Heart right ventricle (tissue), 16 donors: ENCODE data around the gene DNAH6. TPM values are rescaled to one million over a fixed set of nuclear protein-coding genes. Genes with fewer than 3 reads are reported as not detected.
A peak's percentile ranks its signal among the peaks of the same experiment; 100 is the strongest.

ENCODE experiments used
- ATAC-seq, 8 donors: fragments of 200-7000 bp; cut with Tn5 transposase; one replicate each; pipeline ENCODE4 v1.9.1; 2020; ENCODE audit warnings: mild to moderate bottlenecking in 8 of 8, moderate library complexity in 8 of 8, moderate number of reproducible peaks in 1 of 8
- DNase-seq, 2 donors: peaks; one replicate each; pipeline ENCODE4 v3.0.0-alpha.2; 2020
- H3K27ac ChIP-seq, 10 donors: fragments of 200-600 bp; sonication (generic) in 2 of 10; one replicate each; pipeline versions ENCODE4 v1.5.0 to v1.8.0; 2020 to 2022; ENCODE audit warnings: mild to moderate bottlenecking in 3 of 10
- H3K27me3 ChIP-seq, 7 donors: fragments of 200-600 bp; one replicate each; pipeline ENCODE4 v1.8.0; 2021 to 2022; ENCODE audit warnings: mild to moderate bottlenecking in 2 of 7
- H3K36me3 ChIP-seq, 9 donors: fragments of 200-600 bp; sonication (generic) in 1 of 9; one replicate each; pipeline versions ENCODE4 v1.5.0 to v1.8.0; 2020 to 2022; ENCODE audit warnings: mild to moderate bottlenecking in 2 of 9
- H3K4me1 ChIP-seq, 9 donors: fragments of 200-600 bp; sonication (generic) in 1 of 9; one replicate each; pipeline versions ENCODE4 v1.5.0 to v1.8.0; 2020 to 2022; ENCODE audit warnings: mild to moderate bottlenecking in 4 of 9
- H3K4me3 ChIP-seq, 10 donors: fragments of 200-600 bp; sonication (generic) in 2 of 10; one replicate each; pipeline versions ENCODE4 v1.5.0 to v1.8.0; 2020 to 2022; ENCODE audit warnings: mild to moderate bottlenecking in 7 of 10, moderate library complexity in 2 of 10
- H3K9me3 ChIP-seq, 11 donors: fragments of 200-600 bp in 10 of 11; sonication (generic) in 2 of 11; one replicate each; pipeline versions ENCODE4 v1.5.0 to v1.8.0; 2013 to 2022; ENCODE audit warnings: mild to moderate bottlenecking in 2 of 11, control low read depth in 1 of 11, moderate library complexity in 1 of 11
- WGBS, 2 donors: extraction: QIAGEN DNeasy Blood & Tissue Kit; methylation state at CpG; one replicate each; pipeline ENCODE4 v1.1.7; 2013; ENCODE audit warnings: inconsistent platforms in 1 of 2; 5-methylcytosine and 5-hydroxymethylcytosine counted together
- intact Hi-C, 10 donors: fragments of 100-400 bp; cut with DNase I; formaldehyde crosslinking; loops; one replicate each; pipeline versions ENCODE4 v1.11.1 to v1.14.2; 2022
- polyA plus RNA-seq, 2 donors: library from polyadenylated mRNA; stranded (reverse); fragments of 200-250 nt; gene quantifications; one replicate each; pipeline ENCODE4 v1.2.3, GENCODE V29; 2013
- total RNA-seq, 10 donors: library from RNA; stranded (reverse); fragmentation: NEBNext Ultra II Directional in 3 of 10; extraction: Animal tissue kit (Norgen Biotek cat#: 25700) in 3 of 10; gene quantifications; one replicate each; pipeline versions ENCODE4 v1.2.1 to v1.2.4, GENCODE V29; 2021 to 2023
- TF ChIP-seq, protein P1 (sequence below), 9 donors: fragments of 200-600 bp; sonication (generic) in 2 of 9; IDR thresholded peaks; one replicate each; pipeline versions ENCODE4 v1.5.0 to v1.8.0; 2021 to 2022; ENCODE audit warnings: antibody characterized with exemption in 9 of 9, mild to moderate bottlenecking in 5 of 9, moderate library complexity in 1 of 9
- donor health status: Arrhythmogenic right ventricular cardiomyopathy.
- donor health status: ischemic (EF 13 %, LVEDD 7.1; RV severe dilation, severe dysfunction).
- donor health status: healthy with polysubstance abuse.
- donor health status: DM: no; HTN: yes; CAD: no.
- donor health status: DM: no; HTN: no; CAD: no.
- donor health status: ischemic (EF 25% LVEDD 6.9; RV normal size, moderate dysfunction).
- donor health status: ischemic (EF 25% LVEDD 5.7; RV mildly dilated, moderate dysfunction).
- donor health status: healthy.
- donor health status: DM: yes; HTN: yes; CAD: no.
- donor health status: Ischemic cardiomyopathy.
- donor health status: ischemic (EF 35%, LVEDD 5.7; RV mildly dilated, moderate dysfunction).
- donor health status: nonischemic (EF 11% LVEDD 7.7; RV severe dilation, severe dysfunction).
- donor health status: DM: yes; HTN: yes; CAD: no.
- donor health status: PGD.
- donor health status: ischemic (EF 29% LVEDD 5.4; RV normal size, mild dysfunction).
- donor health status: nonischemic (EF 23%, LVEDD 6.1; RV moderate dilation, normal function).

DNAH6 gene
- total and polyA plus RNA-seq, 12 donors = 0.03 to 0.49 (median 0.23) TPM; not detected in 1

DNA sequence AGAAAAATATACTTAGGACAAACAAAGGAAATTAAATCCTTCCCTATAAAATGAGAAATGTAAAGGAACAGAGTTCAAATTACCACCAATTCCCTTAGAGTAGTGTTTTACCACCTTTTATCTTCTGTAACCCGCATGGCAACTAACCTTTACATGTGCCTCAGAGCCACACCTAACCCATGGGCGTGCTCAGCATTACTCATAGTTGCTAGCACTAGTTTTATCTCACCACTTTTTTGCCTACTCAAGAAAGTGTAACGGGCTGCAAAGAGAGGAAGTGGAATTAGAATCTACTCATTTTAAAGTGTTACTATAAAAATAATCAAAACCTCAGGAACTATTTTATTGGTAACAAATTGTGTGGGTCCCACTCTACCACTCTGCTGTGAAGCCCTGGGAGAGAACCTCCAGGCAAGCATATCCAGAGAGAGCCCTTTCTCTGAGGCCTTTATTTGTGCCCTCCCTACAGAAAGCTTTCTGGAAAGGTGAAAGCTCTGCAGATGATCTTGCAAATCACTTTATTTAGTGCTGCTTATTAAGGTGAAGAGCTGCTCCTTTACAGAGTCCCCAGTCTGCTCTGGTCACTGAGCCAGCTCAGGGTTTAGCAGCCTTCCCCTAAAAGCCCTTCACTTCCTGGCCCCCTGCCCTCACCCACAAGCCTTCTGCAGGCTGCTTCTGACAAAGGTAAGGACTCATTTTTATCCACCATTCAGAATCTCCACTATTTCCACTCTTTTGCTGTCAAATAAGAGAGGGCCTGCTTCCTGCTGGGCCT, 265.8 kb downstream of the DNAH6 start:
- Histone ChIP-seq H3K4me3 (no peak overlapping the region), H3K4me1 (peaks cover 0 to 13% (median 0%) of the 10 kb centered on the region in 9 donors), H3K27ac (peak overlapping the region in 1 of 10 donors; percentile 67), H3K36me3 (no peaks in the 10 kb centered on the region), H3K9me3 (peaks cover 0 to 2% (median 0%) of the 10 kb centered on the region in 11 donors), H3K27me3 (no peaks in the 10 kb centered on the region)
- intact Hi-C loops = no loop called here
- WGBS, 2 donors = 68% methylated on average over 3 of the region's 3 CpGs
- DNase-seq = no peak
- ATAC-seq = no peak
- TF ChIP-seq, protein P1, sequence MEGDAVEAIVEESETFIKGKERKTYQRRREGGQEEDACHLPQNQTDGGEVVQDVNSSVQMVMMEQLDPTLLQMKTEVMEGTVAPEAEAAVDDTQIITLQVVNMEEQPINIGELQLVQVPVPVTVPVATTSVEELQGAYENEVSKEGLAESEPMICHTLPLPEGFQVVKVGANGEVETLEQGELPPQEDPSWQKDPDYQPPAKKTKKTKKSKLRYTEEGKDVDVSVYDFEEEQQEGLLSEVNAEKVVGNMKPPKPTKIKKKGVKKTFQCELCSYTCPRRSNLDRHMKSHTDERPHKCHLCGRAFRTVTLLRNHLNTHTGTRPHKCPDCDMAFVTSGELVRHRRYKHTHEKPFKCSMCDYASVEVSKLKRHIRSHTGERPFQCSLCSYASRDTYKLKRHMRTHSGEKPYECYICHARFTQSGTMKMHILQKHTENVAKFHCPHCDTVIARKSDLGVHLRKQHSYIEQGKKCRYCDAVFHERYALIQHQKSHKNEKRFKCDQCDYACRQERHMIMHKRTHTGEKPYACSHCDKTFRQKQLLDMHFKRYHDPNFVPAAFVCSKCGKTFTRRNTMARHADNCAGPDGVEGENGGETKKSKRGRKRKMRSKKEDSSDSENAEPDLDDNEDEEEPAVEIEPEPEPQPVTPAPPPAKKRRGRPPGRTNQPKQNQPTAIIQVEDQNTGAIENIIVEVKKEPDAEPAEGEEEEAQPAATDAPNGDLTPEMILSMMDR (IDR thresholded peaks at IDR 0.05) = no peak

DNA sequence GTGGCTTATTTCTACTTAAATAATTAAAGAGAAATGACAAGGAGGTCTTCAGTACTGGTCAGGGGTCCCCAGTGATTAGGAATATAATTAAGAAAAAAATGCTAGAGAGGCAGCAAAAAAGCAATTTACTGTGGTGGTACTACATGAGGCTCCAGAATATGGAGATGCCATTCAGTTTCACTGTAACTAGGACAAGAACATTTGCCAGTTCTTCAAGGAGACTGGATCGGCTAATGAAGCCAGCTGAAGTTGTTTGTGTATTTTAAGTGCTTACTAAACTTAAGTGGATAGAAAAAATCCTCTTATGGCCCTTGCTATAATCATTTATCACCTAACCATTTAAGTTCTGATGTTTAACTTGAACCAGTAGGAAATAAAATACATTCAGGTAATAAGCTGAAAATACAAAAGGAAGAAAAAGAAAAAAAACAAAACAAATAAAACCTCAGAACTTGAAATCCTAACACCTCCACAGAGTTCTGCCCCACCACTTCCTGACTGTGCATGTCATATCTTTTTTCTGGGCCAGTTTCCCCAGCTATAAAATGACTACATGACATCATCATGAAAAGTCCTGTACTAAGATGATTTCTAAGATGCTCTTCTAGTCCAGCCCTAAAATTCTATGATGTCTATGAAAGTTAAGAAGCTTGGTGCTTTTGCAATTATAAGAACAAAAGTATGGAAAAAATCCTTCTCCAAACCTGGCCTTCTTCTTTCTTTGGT, 266.6 kb downstream of the DNAH6 start:
- Histone ChIP-seq H3K4me1 (peaks cover 0 to 13% (median 4%) of the 10 kb centered on the region in 9 donors), H3K9me3 (peaks cover 0 to 2% (median 0%) of the 10 kb centered on the region in 11 donors), H3K36me3 (no peaks in the 10 kb centered on the region), H3K27me3 (no peaks in the 10 kb centered on the region), H3K27ac (peak overlapping the region in 1 of 10 donors; percentile 67), H3K4me3 (no peak overlapping the region)
- intact Hi-C loops = no loop called here
- TF ChIP-seq, protein P1 (IDR thresholded peaks at IDR 0.05) = no peak
- ATAC-seq = no peak
- WGBS, 2 donors = 57 to 69% methylated on average over 1 of the region's 1 CpG
- no peak for DNase-seq

DNA sequence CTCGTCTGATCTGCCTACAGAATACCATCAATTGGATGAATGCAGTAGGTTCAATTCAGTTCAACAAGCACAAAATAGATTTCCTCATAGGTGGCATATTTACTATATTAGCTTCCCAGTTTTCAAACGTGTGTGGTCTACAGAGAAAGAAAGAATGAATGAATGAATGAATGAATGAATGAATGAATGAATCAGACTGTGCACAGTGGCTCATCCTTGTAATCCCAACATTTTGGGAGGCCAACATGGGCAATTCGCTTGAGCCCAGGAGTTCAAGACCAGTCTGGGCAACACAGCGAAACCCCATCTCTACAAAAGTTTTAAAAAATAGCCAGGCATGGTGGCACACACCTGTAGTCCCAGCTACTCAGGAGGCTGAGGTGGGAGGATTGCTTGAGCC, 269.7 kb downstream of the DNAH6 start:
- H3K4me1 ChIP-seq = peaks cover 0 to 13% (median 5%) of the 10 kb centered on the region in 9 donors
- 86 to 91% methylated on average over 4 of the region's 4 CpGs for WGBS, 2 donors
- TF ChIP-seq, protein P1 (IDR thresholded peaks at IDR 0.05) = no peak

DNA sequence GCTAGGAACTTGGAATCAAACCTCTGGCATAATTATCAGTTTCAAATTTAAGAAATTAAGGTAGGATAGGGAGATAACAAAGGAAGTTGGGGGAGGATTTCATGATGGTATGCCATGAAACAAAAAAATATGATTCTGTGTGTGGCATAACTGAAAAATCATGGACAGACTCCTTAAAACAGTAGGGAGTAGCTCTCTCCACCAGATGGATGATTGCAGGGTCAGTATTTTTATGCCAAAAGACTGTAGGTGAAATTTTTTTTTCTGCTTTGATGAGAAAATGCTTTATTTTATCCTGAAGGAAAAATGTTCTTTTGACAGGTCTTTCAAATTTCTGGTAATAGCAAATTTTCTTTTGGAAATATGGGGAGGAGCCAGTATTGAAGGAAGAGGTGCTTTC, 270.3 kb downstream of the DNAH6 start:
- ATAC-seq = no peak

More for the DNA sequence above, 269.7 kb downstream of the DNAH6 start:
- Histone ChIP-seq H3K9me3 (no peaks in the 10 kb centered on the region), H3K27me3 (no peaks in the 10 kb centered on the region), H3K27ac (no peak overlapping the region), H3K4me3 (no peak overlapping the region), H3K36me3 (no peaks in the 10 kb centered on the region)
- ATAC-seq (no peak), DNase-seq (no peak)
- intact Hi-C loops = no loop called here

More for the DNA sequence above, 270.3 kb downstream of the DNAH6 start:
- Histone ChIP-seq H3K4me3 (no peak overlapping the region), H3K27ac (no peak overlapping the region), H3K36me3 (no peaks in the 10 kb centered on the region), H3K27me3 (no peaks in the 10 kb centered on the region), H3K9me3 (no peaks in the 10 kb centered on the region), H3K4me1 (peaks cover 0 to 13% (median 5%) of the 10 kb centered on the region in 9 donors)
- TF ChIP-seq, protein P1 (IDR thresholded peaks at IDR 0.05) = no peak
- intact Hi-C loops = no loop called here
- DNase-seq = no peak
